HG03097 (cell line): ENCODE data around the gene BTBD8.

Experiments used
- ATAC-seq: cut with Tn5 transposase; IDR thresholded peaks from one replicate; pipeline ENCODE4 v1.9.1; 2021; ENCODE audit not compliant: unreplicated experiment, low FRiP score

BTBD8 gene

GRCh38 chr1:92087542-92087941 lies 7.4 kb downstream of the BTBD8 start:
- ATAC-seq, result no peak

- ATAC-seq, result no peak
These were observed 11.5 kb downstream of the BTBD8 start for GRCh38 chr1:92091625-92092024.

- ATAC-seq, result no peak
These were observed 13.9 kb downstream of the BTBD8 start for GRCh38 chr1:92094090-92094489.

- no peak for ATAC-seq
These were observed 14.4 kb downstream of the BTBD8 start for GRCh38 chr1:92094595-92094994.

- no peak for ATAC-seq
These were observed 15.7 kb downstream of the BTBD8 start for GRCh38 chr1:92095874-92096273.

GRCh38 chr1:92096317-92096716 lies 16.2 kb downstream of the BTBD8 start:
- no peak for ATAC-seq

GRCh38 chr1:92105546-92106081 lies 25.5 kb downstream of the BTBD8 start:
- no peak for ATAC-seq

- ATAC-seq, result no peak
These were observed 28.5 kb downstream of the BTBD8 start for GRCh38 chr1:92108631-92109030.

- ATAC-seq, result no peak
These were observed 37.4 kb downstream of the BTBD8 start for GRCh38 chr1:92117526-92117925.

- ATAC-seq, result no peak
These were observed 38.7 kb downstream of the BTBD8 start for GRCh38 chr1:92118826-92119225.

GRCh38 chr1:92123868-92124267 lies 43.7 kb downstream of the BTBD8 start:
- no peak for ATAC-seq

GRCh38 chr1:92125204-92125603 lies 45.1 kb downstream of the BTBD8 start:
- no peak for ATAC-seq

- no peak for ATAC-seq
These were observed 45.9 kb downstream of the BTBD8 start for GRCh38 chr1:92126088-92126487.

- no peak for ATAC-seq
These were observed 54.2 kb downstream of the BTBD8 start for GRCh38 chr1:92134331-92134730.

GRCh38 chr1:92136341-92136740 lies 56.2 kb downstream of the BTBD8 start:
- ATAC-seq, result no peak

- ATAC-seq, result no peak
These were observed 74.8 kb downstream of the BTBD8 start for GRCh38 chr1:92154934-92155333.

GRCh38 chr1:92159593-92159992 lies 79.4 kb downstream of the BTBD8 start:
- no peak for ATAC-seq

- ATAC-seq, result no peak
These were observed 85.2 kb downstream of the BTBD8 start for GRCh38 chr1:92165389-92165788.

GRCh38 chr1:92167151-92167550 lies 87.0 kb downstream of the BTBD8 start:
- ATAC-seq, result no peak

GRCh38 chr1:92168657-92169056 lies 88.5 kb downstream of the BTBD8 start:
- ATAC-seq, result no peak

- ATAC-seq, result no peak
These were observed 89.3 kb downstream of the BTBD8 start for GRCh38 chr1:92169214-92170005.

GRCh38 chr1:92184632-92185031 lies 104.5 kb downstream of the BTBD8 start:
- no peak for ATAC-seq
